T-cell (primary cell): Measurements from ENCODE around the gene TELO2. TPM values are rescaled to one million over a fixed set of nuclear protein-coding genes. Genes with fewer than 3 reads are reported as not detected.

Experiments
- ATAC-seq, 4 experiments: fragments of 200-7000 bp in 3 of 4; fragments of 150-1000 bp in 1 of 4; cut with Tn5 transposase; replicated peaks in 1 of 4; 1 replicate in 3 of 4; 2 replicates in 1 of 4; pipeline ENCODE4 v1.10.0; 2021; ENCODE audit warnings: moderate library complexity in 3 of 4, mild to moderate bottlenecking in 2 of 4, moderate number of reproducible peaks in 1 of 4
- CTCF ChIA-PET, 2 donors: fragments of 300-600 bp; sonication (Branson Sonifier 250); formaldehyde crosslinking; loops; one replicate each; lab custom pipeline; 2022; ENCODE audit warnings: antibody characterized with exemption in 2 of 2; lab: Charles Lee
- POLR2A ChIA-PET, 2 donors: fragments of 300-600 bp; sonication (Branson Sonifier 250); formaldehyde crosslinking; loops; one replicate each; lab custom pipeline; 2022; ENCODE audit warnings: antibody characterized with exemption in 2 of 2; lab: Charles Lee
- DNase-seq, 35 experiments: peaks; one replicate each; pipeline versions ENCODE4 v3.0.0 to v3.0.0-alpha.2; 2013 to 2023
- H3K27ac ChIP-seq: one replicate; pipeline ENCODE4 v1.5.1; 2013; ENCODE audit warnings: low read length
- H3K27me3 ChIP-seq, 2 experiments: replicated peaks in 1 of 2; 1 replicate in 1 of 2; 2 replicates in 1 of 2; pipeline versions ENCODE4 v1.6.1 to v1.7.0; 2013; ENCODE audit warnings: low read length in 1 of 2, mixed read lengths in 1 of 2; ENCODE audit not compliant: control insufficient read depth in 2 of 2, insufficient read depth in 2 of 2; ENCODE audit errors: extremely low read depth in 1 of 2
- H3K36me3 ChIP-seq, 2 donors: 1 replicate in 1 of 2; 2 replicates in 1 of 2; pipeline versions ENCODE4 v1.6.1 to v1.7.0; 2013; ENCODE audit warnings: low read length in 1 of 2; ENCODE audit not compliant: control insufficient read depth in 2 of 2, insufficient read depth in 1 of 2; ENCODE audit errors: extremely low read depth in 1 of 2
- H3K4me1 ChIP-seq, 2 experiments: 1 replicate in 1 of 2; 2 replicates in 1 of 2; pipeline versions ENCODE4 v1.6.1 to v1.7.0; 2013; ENCODE audit warnings: low read length in 2 of 2, mixed read lengths in 1 of 2; ENCODE audit not compliant: insufficient read depth in 2 of 2, control insufficient read depth in 1 of 2; ENCODE audit errors: extremely low read depth in 1 of 2
- H3K4me3 ChIP-seq, 2 donors: 1 replicate in 1 of 2; 2 replicates in 1 of 2; pipeline versions ENCODE4 v1.5.1 to v1.7.0; 2013; ENCODE audit warnings: mild to moderate bottlenecking in 2 of 2, low read length in 1 of 2, moderate library complexity in 1 of 2; ENCODE audit not compliant: control insufficient read depth in 1 of 2; ENCODE audit errors: extremely low read depth in 1 of 2
- H3K9me3 ChIP-seq: 2 replicates; pipeline ENCODE4 v1.7.0; 2013
- H3K27ac Mint-ChIP-seq, 2 donors: one replicate each; pipeline ENCODE4 v1.8.0; 2020 to 2021; ENCODE audit warnings: mild to moderate bottlenecking in 2 of 2, mixed read lengths in 2 of 2
- H3K27me3 Mint-ChIP-seq, 2 donors: one replicate each; pipeline ENCODE4 v1.8.0; 2021 to 2022; ENCODE audit warnings: mixed read lengths in 2 of 2
- H3K36me3 Mint-ChIP-seq: one replicate; pipeline ENCODE4 v1.8.0; 2021; ENCODE audit warnings: mixed read lengths
- H3K4me1 Mint-ChIP-seq, 3 donors: one replicate each; pipeline ENCODE4 v1.8.0; 2020 to 2022; ENCODE audit warnings: mixed read lengths in 3 of 3, mild to moderate bottlenecking in 1 of 3
- H3K4me3 Mint-ChIP-seq, 3 donors: one replicate each; pipeline ENCODE4 v1.8.0; 2020 to 2022; ENCODE audit warnings: mild to moderate bottlenecking in 3 of 3, mixed read lengths in 3 of 3, moderate library complexity in 3 of 3
- H3K9me3 Mint-ChIP-seq, 3 donors: one replicate each; pipeline ENCODE4 v1.8.0; 2020 to 2022; ENCODE audit warnings: mixed read lengths in 3 of 3
- WGBS: methylation state at CpG from one replicate; pipeline ENCODE4 v1.1.5; 2013; ENCODE audit warnings: missing lambda C conversion rate; ENCODE audit not compliant: insufficient coverage; 5-methylcytosine and 5-hydroxymethylcytosine counted together
- total RNA-seq, 35 experiments: library from RNA in 6 of 35; stranded (reverse) in 6 of 35; fragments of 120-200 nt in 1 of 35; gene quantifications; one replicate each; pipeline versions ENCODE4 v1.2.1 to v1.2.4 and lab custom pipeline; 2013 to 2026

The TELO2 gene
- total RNA-seq, 5 donors from 2014 or later (not counting 1 experiment from before 2014, with no cell fraction given): 36.0 to 73.0 (median 56.1) TPM

- WGBS: 94% methylated on average over 37 of the region's 41 CpGs
- H3K36me3 ChIP-seq: peaks cover 19 to 21% of the 10 kb centered on the region in 2 donors
- DNase-seq (no peak), ATAC-seq (no peak)
- no peaks in the 10 kb centered on the region for H3K9me3 ChIP-seq
- no peak overlapping the region for H3K27ac ChIP-seq
- peaks cover 7% of the 10 kb centered on the region for H3K36me3 Mint-ChIP-seq
- H3K27ac Mint-ChIP-seq: no peak overlapping the region
- H3K4me3 Mint-ChIP-seq: no peak overlapping the region
- H3K9me3 Mint-ChIP-seq: no peaks in the 10 kb centered on the region
- no peaks in the 10 kb centered on the region for H3K4me1 ChIP-seq
- no peak overlapping the region for H3K4me3 ChIP-seq
- H3K27me3 Mint-ChIP-seq: no peaks in the 10 kb centered on the region
- ChIA-PET CTCF (no interaction called here), POLR2A (no interaction called here)
- H3K27me3 ChIP-seq: no peaks in the 10 kb centered on the region
- no peaks in the 10 kb centered on the region for H3K4me1 Mint-ChIP-seq
Measured at GRCh38 chr16:1446296-1447080, 46.7 kb upstream of the TELO2 start.

- POLR2A ChIA-PET: no interaction called here
- 95% methylated on average over 11 of the region's 11 CpGs for WGBS
- no peak overlapping the region for H3K27ac Mint-ChIP-seq
- Histone ChIP-seq H3K9me3 (no peaks in the 10 kb centered on the region), H3K4me3 (no peak overlapping the region), H3K27ac (no peak overlapping the region), H3K4me1 (no peaks in the 10 kb centered on the region), H3K27me3 (no peaks in the 10 kb centered on the region), H3K36me3 (peaks cover 20 to 30% of the 10 kb centered on the region in 2 donors)
- no peaks in the 10 kb centered on the region for H3K4me1 Mint-ChIP-seq
- DNase-seq: no peak
- CTCF ChIA-PET: no interaction called here
- no peak for ATAC-seq
- no peaks in the 10 kb centered on the region for H3K9me3 Mint-ChIP-seq
- H3K27me3 Mint-ChIP-seq: no peaks in the 10 kb centered on the region
- H3K4me3 Mint-ChIP-seq: no peak overlapping the region
- peaks cover 9% of the 10 kb centered on the region for H3K36me3 Mint-ChIP-seq
Measured at GRCh38 chr16:1447965-1448364, 45.2 kb upstream of the TELO2 start.

GRCh38 chr16:1448536-1449116 is 44.5 kb upstream of the TELO2 start:
- Mint-ChIP-seq H3K27ac (no peak overlapping the region), H3K9me3 (no peaks in the 10 kb centered on the region), H3K27me3 (no peaks in the 10 kb centered on the region), H3K36me3 (peaks cover 15% of the 10 kb centered on the region), H3K4me1 (no peaks in the 10 kb centered on the region), H3K4me3 (no peak overlapping the region)
- H3K27me3 ChIP-seq: no peaks in the 10 kb centered on the region
- DNase-seq (no peak), ATAC-seq (no peak)
- H3K4me3 ChIP-seq: no peak overlapping the region
- H3K9me3 ChIP-seq: no peaks in the 10 kb centered on the region
- POLR2A ChIA-PET: no interaction called here
- 92% methylated on average over 21 of the region's 30 CpGs for WGBS
- H3K36me3 ChIP-seq: peaks cover 22 to 36% of the 10 kb centered on the region in 2 donors
- H3K27ac ChIP-seq: no peak overlapping the region
- CTCF ChIA-PET: no interaction called here
- H3K4me1 ChIP-seq: no peaks in the 10 kb centered on the region

GRCh38 chr16:1449201-1449788 is 43.9 kb upstream of the TELO2 start:
- no peak overlapping the region for H3K4me3 Mint-ChIP-seq
- H3K36me3 Mint-ChIP-seq: peaks cover 16% of the 10 kb centered on the region
- ChIA-PET POLR2A (no interaction called here), CTCF (no interaction called here)
- Histone ChIP-seq H3K4me1 (no peaks in the 10 kb centered on the region), H3K27me3 (no peaks in the 10 kb centered on the region), H3K36me3 (peaks cover 23 to 43% of the 10 kb centered on the region in 2 donors), H3K4me3 (no peak overlapping the region), H3K27ac (no peak overlapping the region), H3K9me3 (no peaks in the 10 kb centered on the region)
- no peak for ATAC-seq
- no peaks in the 10 kb centered on the region for H3K27me3 Mint-ChIP-seq
- DNase-seq: no peak
- WGBS: 97% methylated on average over 22 of the region's 25 CpGs
- no peak overlapping the region for H3K27ac Mint-ChIP-seq
- H3K4me1 Mint-ChIP-seq: no peaks in the 10 kb centered on the region
- H3K9me3 Mint-ChIP-seq: no peaks in the 10 kb centered on the region

GRCh38 chr16:1450218-1450617 is 42.9 kb upstream of the TELO2 start:
- Histone ChIP-seq H3K4me1 (no peaks in the 10 kb centered on the region), H3K27ac (no peak overlapping the region), H3K4me3 (no peak overlapping the region), H3K9me3 (no peaks in the 10 kb centered on the region), H3K36me3 (peaks cover 26 to 45% of the 10 kb centered on the region in 2 donors), H3K27me3 (no peaks in the 10 kb centered on the region)
- ChIA-PET CTCF (no interaction called here), POLR2A (no interaction called here)
- H3K9me3 Mint-ChIP-seq: no peaks in the 10 kb centered on the region
- no peak for DNase-seq
- no peak for ATAC-seq
- H3K36me3 Mint-ChIP-seq: peaks cover 19% of the 10 kb centered on the region
- WGBS: 88% methylated on average over 19 of the region's 29 CpGs
- H3K27ac Mint-ChIP-seq: no peak overlapping the region
- no peak overlapping the region for H3K4me3 Mint-ChIP-seq
- H3K27me3 Mint-ChIP-seq: no peaks in the 10 kb centered on the region
- H3K4me1 Mint-ChIP-seq: no peaks in the 10 kb centered on the region

GRCh38 chr16:1450841-1451240 is 42.3 kb upstream of the TELO2 start:
- Histone ChIP-seq H3K27me3 (no peaks in the 10 kb centered on the region), H3K9me3 (no peaks in the 10 kb centered on the region), H3K36me3 (peaks cover 26 to 48% of the 10 kb centered on the region in 2 donors), H3K4me3 (no peak overlapping the region), H3K27ac (no peak overlapping the region), H3K4me1 (no peaks in the 10 kb centered on the region)
- no peak overlapping the region for H3K4me3 Mint-ChIP-seq
- DNase-seq (no peak), ATAC-seq (no peak)
- no peaks in the 10 kb centered on the region for H3K4me1 Mint-ChIP-seq
- H3K9me3 Mint-ChIP-seq: no peaks in the 10 kb centered on the region
- POLR2A ChIA-PET: no interaction called here
- H3K27me3 Mint-ChIP-seq: no peaks in the 10 kb centered on the region
- H3K36me3 Mint-ChIP-seq: peaks cover 19% of the 10 kb centered on the region
- H3K27ac Mint-ChIP-seq: no peak overlapping the region
- CTCF ChIA-PET: no interaction called here
- 98% methylated on average over 17 of the region's 21 CpGs for WGBS
